ENCODE data around the gene AOAH.

The AOAH gene

GRCh38 chr7:36712015-36712414, 12.3 kb downstream of the AOAH start:
- H3K27ac ChIP-seq (replicated peaks): no peak overlapping the region
- TF ChIP-seq POLR2AphosphoS5 (IDR thresholded peaks at IDR 0.05; ENCODE audit: low read depth): no peak
- no peak for TF ChIP-seq CTCF (IDR thresholded peaks at IDR 0.05; ENCODE audit: insufficient read depth, low read length)
- TF ChIP-seq REST (IDR thresholded peaks at IDR 0.05; ENCODE audit: insufficient replicate concordance, low read depth): no peak
- TF ChIP-seq GABPA (IDR thresholded peaks at IDR 0.05; ENCODE audit: low read depth): no peak
- no peak for TF ChIP-seq SPI1 (IDR thresholded peaks at IDR 0.05; ENCODE audit: borderline replicate concordance, low read depth)
- no peaks in the 10 kb centered on the region for H3K27me3 ChIP-seq (ENCODE audit: insufficient read depth, poor library complexity, severe bottlenecking)
- no peak for DNase-seq (ENCODE audit: low read depth in 1 of 2, low spot score in 1 of 2)
- no peak overlapping the region for H3K4me3 ChIP-seq (replicated peaks; ENCODE audit: insufficient read depth, low read length)

GRCh38 chr7:36711256-36711655, 13.0 kb downstream of the AOAH start:
- H3K27ac ChIP-seq (replicated peaks): no peak overlapping the region
- TF ChIP-seq GABPA (IDR thresholded peaks at IDR 0.05; ENCODE audit: low read depth): no peak
- TF ChIP-seq CTCF (IDR thresholded peaks at IDR 0.05; ENCODE audit: insufficient read depth, low read length): no peak
- no peak for TF ChIP-seq SPI1 (IDR thresholded peaks at IDR 0.05; ENCODE audit: borderline replicate concordance, low read depth)
- no peak for TF ChIP-seq POLR2AphosphoS5 (IDR thresholded peaks at IDR 0.05; ENCODE audit: low read depth)
- no peak for TF ChIP-seq REST (IDR thresholded peaks at IDR 0.05; ENCODE audit: insufficient replicate concordance, low read depth)
- no peak overlapping the region for H3K4me3 ChIP-seq (replicated peaks; ENCODE audit: insufficient read depth, low read length)
- no peak for DNase-seq (ENCODE audit: low read depth in 1 of 2, low spot score in 1 of 2)
- H3K27me3 ChIP-seq (ENCODE audit: insufficient read depth, poor library complexity, severe bottlenecking): no peaks in the 10 kb centered on the region

GRCh38 chr7:36710186-36710791, 14.0 kb downstream of the AOAH start:
- Histone ChIP-seq H3K4me3 (replicated peaks; ENCODE audit: insufficient read depth, low read length) (no peak overlapping the region), H3K27ac (replicated peaks) (no peak overlapping the region), H3K27me3 (ENCODE audit: insufficient read depth, poor library complexity, severe bottlenecking) (no peaks in the 10 kb centered on the region)
- no peak for DNase-seq (ENCODE audit: low read depth in 1 of 2, low spot score in 1 of 2)
- no peak for TF ChIP-seq CTCF (IDR thresholded peaks at IDR 0.05; ENCODE audit: insufficient read depth, low read length)
- no peak for TF ChIP-seq SPI1 (IDR thresholded peaks at IDR 0.05; ENCODE audit: borderline replicate concordance, low read depth)
- no peak for TF ChIP-seq POLR2AphosphoS5 (IDR thresholded peaks at IDR 0.05; ENCODE audit: low read depth)
- no peak for TF ChIP-seq GABPA (IDR thresholded peaks at IDR 0.05; ENCODE audit: low read depth)
- no peak for TF ChIP-seq REST (IDR thresholded peaks at IDR 0.05; ENCODE audit: insufficient replicate concordance, low read depth)
